Mesenteric fat pad (tissue), 1 donor: Measurements from ENCODE around the gene LGALS1. TPM values are rescaled to one million over a fixed set of nuclear protein-coding genes. Genes with fewer than 3 reads are reported as not detected.
"Not testable (repeated sequence)": the region's sequence is repeated elsewhere in the genome, so short reads cannot be mapped to it uniquely, and the experiment has no call there.

Experiments
- DNase-seq: peaks from one replicate; pipeline ENCODE4 v3.0.0-alpha.2; 2020; ENCODE audit warnings: low spot score
- total RNA-seq: library from RNA; stranded (reverse); fragmentation: NEBNext Ultra II Directional; extraction: Animal tissue kit (Norgen Biotek cat#: 25700); gene quantifications from one replicate; pipeline ENCODE4 v1.2.1, GENCODE V29; 2021
- donor health status: DM: yes; HTN: yes; CAD: no.

The LGALS1 gene
- total RNA-seq, 1 donor from 2014 or later: 1,964 TPM

DNA sequence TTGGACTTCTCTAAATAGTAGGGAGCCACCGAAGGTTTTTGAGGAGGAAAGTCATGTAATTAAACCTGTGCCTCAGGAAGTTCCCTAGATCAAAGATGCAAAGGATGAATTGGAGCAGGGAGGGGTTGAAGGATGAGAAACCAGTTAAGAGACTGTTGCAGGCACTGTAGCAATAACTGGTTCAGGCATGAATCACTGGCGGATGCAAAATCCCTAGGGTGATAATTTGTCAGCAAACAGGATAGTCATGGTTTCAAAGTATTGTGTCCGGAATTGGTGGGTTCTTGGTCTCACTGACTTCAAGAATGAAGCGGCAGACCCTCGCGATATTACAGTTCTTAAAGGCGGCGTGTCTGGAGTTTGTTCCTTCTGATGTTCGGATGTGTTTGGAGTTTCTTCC lies 41.3 kb downstream of the LGALS1 start:
- DNase-seq: no peak

DNA sequence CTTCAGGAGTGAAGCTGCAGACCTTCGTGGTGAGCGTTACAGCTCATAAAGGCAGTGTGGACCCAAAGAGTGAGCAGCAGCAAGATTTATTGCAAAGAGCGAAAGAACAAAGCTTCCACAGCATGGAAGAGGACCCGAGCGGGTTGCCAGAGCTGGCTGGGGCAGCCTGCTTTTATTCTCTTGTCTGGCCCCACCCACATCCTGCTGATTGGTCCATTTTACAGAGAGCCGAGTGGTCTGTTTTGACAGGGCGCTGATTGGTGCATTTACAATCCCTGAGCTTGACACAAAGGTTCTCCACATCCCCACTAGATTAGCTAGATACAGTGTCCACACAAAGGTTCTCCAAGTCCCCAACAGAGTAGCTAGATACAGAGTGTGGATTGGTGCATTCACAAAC lies 41.8 kb downstream of the LGALS1 start:
- not testable (repeated sequence) for DNase-seq

DNA sequence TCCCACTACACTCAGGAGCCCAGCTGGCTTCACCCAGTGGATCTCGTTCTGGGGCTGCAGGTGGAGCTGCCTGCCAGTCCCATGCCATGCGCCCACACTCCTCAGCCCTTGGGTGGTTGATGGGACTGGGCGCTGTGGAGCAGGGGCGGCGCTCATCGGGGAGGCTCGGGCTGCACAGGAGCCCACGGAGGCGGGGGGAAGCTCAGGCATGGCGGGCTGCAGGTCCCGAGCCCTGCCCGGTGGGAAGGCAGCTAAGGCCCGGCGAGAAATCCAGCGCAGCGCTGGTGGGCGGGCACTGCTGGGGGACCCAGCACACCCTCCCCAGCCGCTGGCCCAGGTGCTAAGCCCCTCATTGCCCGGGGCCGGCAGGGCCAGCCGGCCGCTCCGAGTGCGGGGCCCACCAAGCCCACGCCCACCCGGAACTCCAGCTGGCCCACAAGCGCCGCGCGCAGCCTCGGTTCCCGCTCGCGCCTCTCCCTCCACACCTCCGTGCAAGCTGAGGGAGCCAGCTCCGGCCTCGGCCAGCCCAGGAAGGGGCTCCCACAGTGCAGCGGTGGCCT lies 42.4 kb downstream of the LGALS1 start:
- DNase-seq: not testable (repeated sequence)

DNA sequence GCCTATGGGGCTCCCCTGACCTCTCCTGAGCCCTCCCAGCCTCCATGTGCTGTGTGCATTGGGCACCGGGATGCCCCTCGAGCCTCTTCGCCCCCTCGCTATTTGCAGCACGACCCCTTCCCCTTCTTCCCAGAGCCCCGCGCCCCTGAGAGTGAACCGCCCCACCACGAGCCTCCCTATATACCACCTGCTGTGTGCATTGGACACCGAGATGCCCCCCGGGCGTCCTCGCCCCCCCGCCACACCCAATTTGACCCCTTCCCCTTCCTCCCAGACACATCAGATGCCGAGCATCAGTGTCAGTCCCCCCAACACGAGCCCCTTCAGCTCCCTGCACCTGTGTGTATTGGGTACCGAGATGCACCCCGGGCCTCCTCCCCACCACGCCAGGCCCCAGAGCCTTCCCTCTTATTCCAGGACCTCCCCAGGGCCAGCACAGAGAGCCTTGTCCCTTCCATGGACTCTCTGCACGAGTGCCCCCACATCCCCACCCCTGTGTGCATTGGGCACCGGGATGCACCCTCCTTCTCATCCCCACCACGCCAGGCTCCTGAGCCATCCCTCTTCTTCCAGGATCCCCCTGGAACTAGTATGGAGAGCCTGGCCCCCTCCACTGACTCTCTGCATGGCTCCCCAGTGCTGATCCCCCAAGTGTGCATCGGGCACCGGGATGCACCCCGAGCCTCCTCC lies 50.3 kb downstream of the LGALS1 start:
- no peak for DNase-seq

DNA sequence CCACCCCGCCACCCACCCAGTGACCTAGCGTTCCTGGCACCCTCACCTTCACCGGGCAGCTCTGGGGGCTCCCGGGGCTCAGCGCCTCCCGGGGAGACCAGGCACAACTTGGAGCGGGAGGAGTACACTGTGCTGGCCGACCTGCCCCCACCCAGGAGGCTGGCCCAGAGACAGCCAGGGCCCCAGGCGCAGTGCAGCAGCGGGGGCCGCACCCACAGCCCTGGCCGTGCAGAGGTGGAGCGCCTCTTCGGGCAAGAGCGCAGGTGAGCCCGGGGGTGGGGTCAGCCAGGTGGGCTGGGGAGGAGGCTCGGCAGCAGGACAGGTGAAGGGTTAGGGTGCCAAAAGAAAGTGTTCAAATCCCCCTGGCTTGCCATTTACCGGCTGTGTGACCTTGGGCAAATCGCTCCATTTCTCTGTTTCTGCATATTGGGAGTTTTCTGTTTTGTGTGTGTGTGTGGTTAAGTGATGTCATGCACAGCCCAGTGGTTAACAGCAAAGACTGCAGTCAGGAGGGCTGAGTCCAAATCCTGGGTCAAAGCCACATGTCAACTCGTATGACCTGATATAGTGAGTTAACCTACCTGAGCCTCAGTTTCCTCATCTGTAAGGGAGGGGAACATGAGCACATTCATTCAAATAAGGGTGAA lies 50.9 kb downstream of the LGALS1 start:
- DNase-seq: no peak

DNA sequence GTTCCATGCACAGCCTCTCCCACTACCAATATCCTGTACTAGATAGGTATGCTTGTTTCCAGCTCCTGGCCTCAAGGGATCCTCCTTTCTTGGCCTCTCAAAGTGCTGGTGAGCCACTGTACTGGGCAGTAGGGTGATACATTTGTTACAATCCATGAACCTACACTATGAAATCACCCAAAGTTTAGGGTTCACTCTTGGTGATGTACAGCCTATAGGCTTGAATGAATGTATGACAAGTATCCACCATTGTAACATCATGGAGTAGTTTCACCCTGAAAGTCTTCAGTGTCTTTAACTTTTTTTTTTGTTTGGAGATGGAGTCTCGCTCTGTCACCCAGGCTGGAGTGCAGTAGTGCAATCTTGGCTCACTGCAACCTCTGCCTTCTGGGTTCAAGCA lies 53.2 kb downstream of the LGALS1 start:
- DNase-seq: no peak

Other genes with a start within 250 kb of the LGALS1 start
- not detected for gene ELFN2, start 248.2 kb upstream of the LGALS1 start, total RNA-seq
- gene MFNG, start 189.3 kb upstream of the LGALS1 start, total RNA-seq: 33.6 TPM
- 10.8 TPM for gene CARD10, start 156.2 kb upstream of the LGALS1 start, total RNA-seq
- 102 TPM for gene CDC42EP1, start 115.2 kb upstream of the LGALS1 start, total RNA-seq
- 0.84 TPM for gene LGALS2, start 95.5 kb upstream of the LGALS1 start, total RNA-seq
- 47.3 TPM for gene GGA1, start 66.8 kb upstream of the LGALS1 start, total RNA-seq
- gene SH3BP1, start 36.0 kb upstream of the LGALS1 start, total RNA-seq: 15.0 TPM
- gene PDXP, start 16.9 kb upstream of the LGALS1 start, total RNA-seq: 8.5 TPM
- gene NOL12, start 10.7 kb downstream of the LGALS1 start, total RNA-seq: 17.3 TPM
- 91.7 TPM for gene TRIOBP, start 21.4 kb downstream of the LGALS1 start, total RNA-seq
- 4.3 TPM for gene GCAT, start 132.3 kb downstream of the LGALS1 start, total RNA-seq
- gene GALR3, start 147.7 kb downstream of the LGALS1 start, total RNA-seq: not detected
- gene ANKRD54, start 168.7 kb downstream of the LGALS1 start, total RNA-seq: 15.6 TPM
- 258 TPM for gene EIF3L, start 173.8 kb downstream of the LGALS1 start, total RNA-seq
- gene MICALL1, start 230.7 kb downstream of the LGALS1 start, total RNA-seq: 44.7 TPM